K562 (cell line): ENCODE measurements around the gene SLC10A3. TPM values are rescaled to one million over a fixed set of nuclear protein-coding genes. Genes with fewer than 3 reads are reported as not detected.

Experiments used
- DPF2 ChIP-seq: fragments of 450-650 bp; IDR thresholded peaks from 2 replicates; pipeline ENCODE4 v1.6.1; 2016
- HDAC2 ChIP-seq: fragments of 450-650 bp; IDR thresholded peaks from 2 replicates; pipeline ENCODE4 v1.6.1; 2016; ENCODE audit warnings: mild to moderate bottlenecking
- JUND ChIP-seq, 2 experiments: IDR thresholded peaks; 2 replicates in 1 of 2; 3 replicates in 1 of 2; pipeline ENCODE4 v1.6.1; 2011; ENCODE audit warnings: borderline replicate concordance in 2 of 2, low read depth in 2 of 2, low read length in 2 of 2, improper control_type of control experiment in 1 of 2, missing biosample characterization in 1 of 2, missing genetic modification characterization in 1 of 2, missing genetic modification reagents in 1 of 2
- KDM1A ChIP-seq, 2 experiments: fragments of 450-650 bp; IDR thresholded peaks; 2 replicates each; pipeline ENCODE4 v1.6.1; 2016; ENCODE audit warnings: mild to moderate bottlenecking in 2 of 2
- KLF6 ChIP-seq: fragments of 250-450 bp; sonication (Bioruptor Pico); IDR thresholded peaks from 2 replicates; pipeline ENCODE4 v1.4.0; 2020; ENCODE audit warnings: mild to moderate bottlenecking, moderate library complexity, borderline replicate concordance
- MAZ ChIP-seq, 2 experiments: fragments of 450-650 bp in 1 of 2; sonication (generic) in 1 of 2; formaldehyde crosslinking; IDR thresholded peaks in 1 of 2; conservative IDR thresholded peaks in 1 of 2; 2 replicates each; pipeline versions ENCODE4 v1.4.0 to v1.5.0; 2020; ENCODE audit warnings: mild to moderate bottlenecking in 1 of 2, missing genetic modification reagents in 1 of 2
- NR2C2 ChIP-seq, 2 experiments: fragments of 200-800 bp in 1 of 2; sonication (Bioruptor generic) in 1 of 2; sonication (generic) in 1 of 2; formaldehyde crosslinking in 1 of 2; IDR thresholded peaks; 2 replicates each; pipeline versions ENCODE4 v1.6.1 to v1.8.0; 2016 to 2022; ENCODE audit warnings: mild to moderate bottlenecking in 1 of 2, missing compliant biosample characterization in 1 of 2, missing genetic modification characterization in 1 of 2, missing genetic modification reagents in 1 of 2
- NR4A1 ChIP-seq, 2 experiments: fragments of 250-450 bp in 1 of 2; fragments of 450-650 bp in 1 of 2; sonication (Bioruptor Pico) in 1 of 2; IDR thresholded peaks; 2 replicates each; pipeline versions ENCODE4 v1.4.0 to v1.6.1; 2016 to 2020; ENCODE audit warnings: mild to moderate bottlenecking in 2 of 2, missing compliant biosample characterization in 1 of 2, missing genetic modification characterization in 1 of 2, moderate library complexity in 1 of 2
- PHF20 ChIP-seq: fragments of 450-650 bp; IDR thresholded peaks from 2 replicates; pipeline ENCODE4 v1.6.1; 2018; ENCODE audit not compliant: partially characterized antibody
- SNIP1 ChIP-seq: fragments of 450-650 bp; IDR thresholded peaks from 2 replicates; pipeline ENCODE4 v1.7.1; 2017; ENCODE audit warnings: low read depth, mild to moderate bottlenecking
- YY1 ChIP-seq, 3 experiments: IDR thresholded peaks; 2 replicates each; pipeline ENCODE4 v1.6.1; 2011; ENCODE audit warnings: low read length in 2 of 3, mild to moderate bottlenecking in 2 of 3, moderate library complexity in 2 of 3, borderline replicate concordance in 1 of 3, control low read depth in 1 of 3, low read depth in 1 of 3; ENCODE audit not compliant: insufficient read depth in 3 of 3, insufficient replicate concordance in 2 of 3, control insufficient read depth in 1 of 3, insufficient read length in 1 of 3; ENCODE audit errors: extremely low read depth in 1 of 3
- ZBTB8A ChIP-seq: fragments of 450-650 bp; IDR thresholded peaks from 2 replicates; pipeline ENCODE4 v1.6.1; 2018; ENCODE audit warnings: mild to moderate bottlenecking, moderate library complexity; ENCODE audit not compliant: partially characterized antibody
- polyA plus RNA-seq, 8 experiments: library from polyadenylated mRNA; depleted of rRNA in 4 of 8; stranded (reverse) in 5 of 8; unstranded in 3 of 8; fragments of >200 nt; fragmentation: Nextera tagmentation in 2 of 8; fragmentation: Illumina TruSeq in 1 of 8; extraction: Ambion mirVana in 2 of 8; extraction: Trizol in 1 of 8; gene quantifications; 2 replicates each; pipeline versions ENCODE4 v1.2.1 to v1.2.3, GENCODE V29; 2011 to 2014; ENCODE audit warnings: inconsistent platforms in 1 of 8, missing spikeins in 1 of 8
- total RNA-seq, 7 experiments: library from RNA; depleted of rRNA in 6 of 7; stranded (reverse); fragments of >200 nt in 6 of 7; fragmentation: Illumina TruSeq in 2 of 7; extraction: Trizol in 2 of 7; gene quantifications; 2 replicates each; pipeline versions ENCODE4 v1.2.1 to v1.2.3, GENCODE V29; 2011 to 2021; ENCODE audit warnings: low replicate concordance in 1 of 7
- TF ChIP-seq, protein P1 (sequence below): fragments of 250-450 bp; sonication (Bioruptor Pico); IDR thresholded peaks from 2 replicates; pipeline ENCODE4 v1.5.0; 2021

SLC10A3 gene
- total and polyA plus RNA-seq, 9 of the 15 experiments (the other 6 are each of a cell fraction or from before 2014, with no cell fraction given) = 5.2 to 30.6 (median 16.7) TPM

DNA sequence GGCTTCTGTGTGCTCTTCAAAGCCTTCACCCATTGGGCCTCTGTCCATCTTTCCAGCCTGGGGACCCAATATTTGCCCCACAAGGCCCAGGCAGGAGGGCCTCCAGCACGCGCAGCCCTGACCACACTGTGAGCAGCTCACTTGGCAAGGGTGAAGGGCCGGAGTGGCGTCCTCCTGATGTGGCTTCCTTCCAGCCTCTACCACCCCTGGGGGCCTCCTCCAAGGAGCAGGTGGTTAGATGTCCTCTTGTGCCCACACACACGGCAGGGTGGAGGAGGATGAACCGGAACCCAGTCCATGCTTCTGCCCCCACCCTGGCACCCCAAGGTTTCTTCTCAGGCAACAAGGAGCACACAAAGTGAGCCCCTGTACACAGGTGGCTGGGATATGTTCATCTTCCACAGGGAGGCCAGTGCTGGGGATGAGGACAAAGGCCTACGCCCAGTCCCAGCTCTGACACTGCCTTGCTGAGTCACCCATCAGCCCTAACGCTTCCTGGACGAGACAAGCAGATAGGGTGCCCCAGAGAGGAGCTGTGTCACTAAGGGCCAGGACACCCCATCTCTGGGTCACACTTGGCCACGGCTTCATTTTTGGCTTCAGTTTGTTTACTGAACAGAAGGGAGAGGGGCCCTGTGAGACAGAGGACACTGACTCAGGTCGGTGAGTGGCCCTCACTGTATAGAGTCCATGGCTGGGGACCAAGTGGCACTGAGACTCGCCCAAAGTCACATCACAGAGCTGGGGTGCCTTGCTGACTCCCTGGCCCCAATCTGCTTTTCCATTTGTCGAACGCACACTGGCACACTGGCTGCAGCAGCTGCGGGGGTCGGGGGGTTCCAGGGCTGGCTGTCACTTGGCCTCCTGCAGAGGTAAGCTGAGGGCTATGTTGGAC lies 5.9 kb downstream of the SLC10A3 start (continued):
- TF ChIP-seq DPF2 = peak; percentile 80
- TF ChIP-seq KLF6 (CRISPR knock-in tag) = no peak; the same call in 1 of the 2 replicates
- TF ChIP-seq SNIP1 = no peak
- TF ChIP-seq, protein P1, sequence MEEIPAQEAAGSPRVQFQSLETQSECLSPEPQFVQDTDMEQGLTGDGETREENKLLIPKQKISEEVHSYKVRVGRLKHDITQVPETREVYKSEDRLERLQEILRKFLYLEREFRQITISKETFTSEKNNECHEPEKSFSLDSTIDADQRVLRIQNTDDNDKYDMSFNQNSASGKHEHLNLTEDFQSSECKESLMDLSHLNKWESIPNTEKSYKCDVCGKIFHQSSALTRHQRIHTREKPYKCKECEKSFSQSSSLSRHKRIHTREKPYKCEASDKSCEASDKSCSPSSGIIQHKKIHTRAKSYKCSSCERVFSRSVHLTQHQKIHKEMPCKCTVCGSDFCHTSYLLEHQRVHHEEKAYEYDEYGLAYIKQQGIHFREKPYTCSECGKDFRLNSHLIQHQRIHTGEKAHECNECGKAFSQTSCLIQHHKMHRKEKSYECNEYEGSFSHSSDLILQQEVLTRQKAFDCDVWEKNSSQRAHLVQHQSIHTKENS (CRISPR knock-in tag) = no peak
- TF ChIP-seq NR2C2 (CRISPR knock-in tag; IDR thresholded peaks at IDR 0.05) = no peak
- peak; percentile 66 for TF ChIP-seq NR2C2 (tag; IDR thresholded peaks at IDR 0.05)
- peak; percentile 69; the same call in 1 of the 2 replicates for TF ChIP-seq HDAC2
- peak; percentile 89 for TF ChIP-seq JUND (IDR thresholded peaks at IDR 0.05; ENCODE audit: borderline replicate concordance, low read depth, low read length)
- TF ChIP-seq JUND (tag; IDR thresholded peaks at IDR 0.05; ENCODE audit: borderline replicate concordance, low read depth, low read length) = peak; percentile 88; the same call in 1 of the 3 replicates
- no peak for TF ChIP-seq NR4A1 (CRISPR knock-in tag; IDR thresholded peaks at IDR 0.05)
- peak; percentile 50; the same call in 1 of the 2 replicates for TF ChIP-seq NR4A1 (tag; IDR thresholded peaks at IDR 0.05)
- no peak for TF ChIP-seq PHF20
- TF ChIP-seq MAZ (CRISPR knock-in tag; conservative IDR thresholded peaks at IDR 0.05 in 1 of 2, IDR thresholded peaks at IDR 0.05 in 1 of 2) = 0 out of 4 replicates have a peak, but pooled peaks have one; percentile 29 to 48
- no peak for TF ChIP-seq ZBTB8A
- TF ChIP-seq YY1 (IDR thresholded peaks at IDR 0.05; ENCODE audit: borderline replicate concordance in 1 of 3, control insufficient read depth in 1 of 3, extremely low read depth in 1 of 3, insufficient read depth in 3 of 3, insufficient read length in 1 of 3, insufficient replicate concordance in 2 of 3, low read depth in 1 of 3, low read length in 2 of 3) = no peak
- peak; percentile 41 to 46; a peak in 2 of 4 replicates for TF ChIP-seq KDM1A (IDR thresholded peaks at IDR 0.05)
